ENCODE measurements around the gene RMND5B. TPM values are rescaled to one million over a fixed set of nuclear protein-coding genes. Genes with fewer than 3 reads are reported as not detected.

Gene RMND5B
- total RNA-seq = 24.4 and 34.5 TPM in 2 replicates

GRCh38 chr5:178130576-178131445, at the start of gene RMND5B:
Gene RMND5B, plus strand, starts transcription at chr5:178131014. Its CDS starts 7,106 bp downstream, at chr5:178138120.

DNA sequence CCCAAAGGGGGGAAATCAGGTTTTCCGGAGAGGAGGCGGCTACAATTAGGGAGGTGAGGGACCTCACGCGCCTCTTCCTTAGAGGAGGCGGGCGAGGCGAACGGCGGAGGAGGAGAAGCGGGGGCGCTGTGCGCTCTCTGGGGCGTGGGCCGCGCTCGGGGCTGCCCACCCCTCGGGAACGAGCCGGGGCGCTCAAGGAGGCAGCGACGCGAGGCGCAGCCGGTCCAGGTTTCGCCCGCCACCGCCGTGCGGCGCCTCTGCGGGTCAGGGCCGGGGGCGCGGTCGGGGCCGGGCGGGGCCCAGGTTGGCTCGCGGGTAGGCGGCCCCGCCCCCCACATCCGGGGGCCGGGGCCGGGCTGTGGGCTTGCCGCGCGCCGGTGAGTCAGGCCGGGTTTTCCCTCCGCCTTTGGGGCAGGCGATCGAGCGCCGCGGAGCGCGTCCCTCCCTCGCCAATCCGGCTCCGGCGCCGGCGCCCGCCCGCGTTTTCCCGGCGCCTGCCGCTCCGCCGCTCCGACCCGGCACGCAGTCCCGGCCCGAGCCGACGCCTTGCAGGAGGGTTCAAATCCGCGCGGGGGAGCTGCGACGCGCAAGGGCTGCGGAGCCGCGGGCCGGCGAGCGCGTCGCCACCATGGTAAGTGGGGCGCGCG, 17.6 kb upstream of the RMND5B start, which contains the start of gene N4BP3:
Gene N4BP3, plus strand, starts transcription at position 392 of the 647 bp plus-strand sequence. CDS start 6,052 bp downstream, outside the sequence.

GRCh38 chr5:178153530-178154340, 22.9 kb downstream of the RMND5B start, which contains the start of gene NHP2:
Gene NHP2, minus strand, starts transcription at chr5:178153885. Its CDS starts 68 bp downstream, at chr5:178153817.

GRCh38 chr5:178187014-178187413, 56.2 kb downstream of the RMND5B start, which contains the start of gene GMCL2:
Gene GMCL2, minus strand, starts transcription at chr5:178187371. Its CDS starts 72 bp downstream, at chr5:178187299.

Other genes starting within 250 kb of the RMND5B start
- not detected in 2 replicates for gene PROP1, start 134.8 kb upstream of the RMND5B start, total RNA-seq
- gene N4BP3, start 17.5 kb upstream of the RMND5B start, total RNA-seq = 19.8 and 22.8 TPM in 2 replicates
- gene NHP2, start 22.9 kb downstream of the RMND5B start, total RNA-seq = 132 and 195 TPM in 2 replicates
- not detected in 2 replicates for gene GMCL2, start 56.4 kb downstream of the RMND5B start, total RNA-seq
- 80.3 and 84.0 TPM in 2 replicates for gene HNRNPAB, start 73.5 kb downstream of the RMND5B start, total RNA-seq
- 26.8 and 56.9 TPM in 2 replicates for gene PHYKPL, start 101.8 kb downstream of the RMND5B start, total RNA-seq